HG02870 (cell line): ENCODE results near the gene AUH.
"Not testable (repeated sequence)": the region's sequence is repeated elsewhere in the genome, so short reads cannot be mapped to it uniquely, and the experiment has no call there.

ENCODE experiments used
- ATAC-seq: cut with Tn5 transposase; IDR thresholded peaks from one replicate; pipeline ENCODE4 v1.9.1; 2021; ENCODE audit warnings: mild to moderate bottlenecking, moderate library complexity; ENCODE audit not compliant: unreplicated experiment

The AUH gene

GRCh38 chr9:91382298-91382697 is 20.6 kb upstream of the AUH start:
- no peak for ATAC-seq

GRCh38 chr9:91379426-91379825 is 17.7 kb upstream of the AUH start:
- no peak for ATAC-seq

DNA sequence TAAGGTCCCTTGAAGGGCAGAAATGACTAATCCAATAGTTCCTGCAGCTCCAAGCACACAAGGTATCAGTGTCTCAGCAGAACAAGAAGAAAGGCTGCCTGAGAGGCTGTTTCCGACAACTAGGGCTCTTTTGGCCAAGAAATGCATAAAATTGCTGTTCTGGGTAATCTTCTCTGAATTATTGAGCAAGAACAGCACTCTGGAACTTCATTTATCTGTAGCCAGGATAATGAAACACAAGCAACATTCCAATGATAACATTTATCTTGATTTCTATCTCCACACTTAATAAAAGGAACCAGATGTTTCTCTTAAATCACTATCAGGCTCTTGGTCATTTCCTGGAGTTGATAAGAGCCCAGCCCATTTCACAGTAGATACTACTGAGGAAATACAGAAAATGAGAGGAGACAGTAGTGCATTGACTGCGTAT is 17.0 kb upstream of the AUH start:
- ATAC-seq = no peak

- not testable (repeated sequence) for ATAC-seq
Observed at GRCh38 chr9:91378054-91378453, 16.3 kb upstream of the AUH start.

DNA sequence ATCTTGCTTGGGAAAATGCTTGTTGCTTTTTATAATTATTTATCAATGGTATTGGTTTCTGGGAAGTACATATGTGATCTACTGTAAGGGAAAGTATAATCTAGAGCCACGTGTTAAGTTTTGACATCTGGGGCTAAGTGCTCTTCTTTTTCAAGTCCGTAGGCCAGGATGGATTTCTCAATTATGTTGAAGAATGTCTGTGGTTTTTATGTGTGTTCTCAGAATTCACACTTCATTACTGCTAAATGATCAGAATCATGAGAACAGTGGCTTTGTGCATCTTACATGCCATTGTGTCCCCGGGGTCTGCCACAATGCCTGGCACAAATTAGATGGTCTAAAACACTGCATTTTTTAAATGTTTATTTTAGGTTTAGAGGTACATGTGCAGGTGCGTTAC is 14.5 kb upstream of the AUH start:
- no peak for ATAC-seq

DNA sequence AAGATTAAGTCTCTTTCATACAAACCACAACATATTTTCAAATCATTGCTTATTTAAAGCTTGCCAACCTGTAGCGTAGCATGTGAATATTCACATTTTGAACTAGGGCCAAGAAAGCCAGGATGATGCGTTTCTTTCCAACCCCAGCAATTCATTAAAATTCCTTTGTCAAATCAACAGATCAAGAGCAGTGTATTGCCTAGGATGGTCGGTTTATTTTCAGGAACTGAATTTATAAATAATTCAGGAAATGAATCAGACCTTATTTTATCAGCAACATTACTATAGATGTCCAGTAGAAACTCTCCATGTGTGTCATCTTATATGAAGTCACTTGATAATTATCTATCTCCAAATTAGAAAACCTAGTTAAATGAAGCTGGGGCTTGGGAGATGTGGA is 13.2 kb upstream of the AUH start:
- no peak for ATAC-seq

GRCh38 chr9:91371894-91372293 is 10.2 kb upstream of the AUH start:
- ATAC-seq = no peak

DNA sequence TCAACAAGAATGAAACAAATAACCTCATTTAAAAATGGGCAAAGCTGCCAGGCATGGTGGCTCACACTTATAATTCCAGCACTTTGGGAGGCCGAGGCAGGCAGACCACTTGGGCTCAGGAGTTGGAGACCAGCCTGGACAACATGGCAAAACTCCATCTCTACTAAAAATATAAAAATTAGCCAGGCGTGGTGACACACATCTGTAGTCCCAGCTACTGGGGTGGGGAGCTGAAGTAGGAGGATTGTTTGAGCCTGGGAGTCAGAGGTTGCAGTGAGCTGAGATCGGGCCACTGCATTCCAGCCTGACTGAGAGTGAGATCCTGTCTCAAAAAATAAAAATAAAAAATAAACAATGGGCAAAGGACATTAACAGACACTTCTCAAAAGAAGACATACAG is 8.3 kb upstream of the AUH start:
- not testable (repeated sequence) for ATAC-seq

DNA sequence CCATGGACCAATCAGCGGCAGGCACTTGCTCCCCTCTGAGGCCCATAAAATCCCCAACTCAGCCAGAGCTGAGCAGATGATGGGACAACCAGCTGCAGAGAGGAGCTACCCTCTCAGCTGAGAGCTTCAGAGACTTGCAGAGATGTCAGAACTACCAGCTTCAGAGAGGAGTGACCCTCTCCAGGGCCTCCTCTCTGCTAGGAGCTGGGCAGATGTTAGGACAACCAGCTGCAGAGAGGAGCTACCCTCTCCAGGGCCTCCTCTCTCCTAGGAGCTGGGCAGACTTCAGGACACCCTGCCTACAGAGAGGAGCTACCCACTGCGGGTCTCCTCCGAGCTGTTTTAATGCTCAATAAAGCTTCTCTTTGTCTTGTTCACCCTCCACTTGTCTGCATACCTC is 3.0 kb upstream of the AUH start:
- ATAC-seq = no peak

GRCh38 chr9:91364005-91364404 is 2.3 kb upstream of the AUH start:
- ATAC-seq = no peak

GRCh38 chr9:91362051-91362611 is 413 bp upstream of the AUH start:
- ATAC-seq = no peak

- no peak for ATAC-seq
Observed at GRCh38 chr9:91360551-91361290, 997 bp downstream of the AUH start.

GRCh38 chr9:91359734-91360470 is 1.8 kb downstream of the AUH start:
- ATAC-seq = no peak

- no peak for ATAC-seq
Observed at GRCh38 chr9:91359083-91359482, 2.6 kb downstream of the AUH start.

- ATAC-seq = no peak
Observed at GRCh38 chr9:91354881-91355280, 6.8 kb downstream of the AUH start.

DNA sequence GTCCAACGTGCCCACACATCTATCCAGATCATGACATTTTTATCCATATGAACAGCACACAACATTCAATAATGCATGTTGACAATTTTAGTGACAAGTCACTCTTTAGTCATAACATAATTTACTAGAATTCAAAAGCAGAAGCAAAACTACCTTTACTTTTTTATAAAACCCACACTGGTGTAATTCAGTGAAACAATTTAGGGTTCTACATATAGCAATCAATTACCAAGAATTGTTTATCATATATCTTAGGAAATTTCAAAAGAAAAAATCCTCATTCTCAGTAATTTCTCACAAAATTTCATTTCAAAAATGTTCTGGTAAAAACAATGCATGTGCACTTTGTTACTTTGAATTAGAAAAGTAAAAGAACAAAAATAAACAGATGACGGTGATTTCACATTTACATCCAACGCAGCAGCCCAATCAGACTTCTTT is 12.6 kb downstream of the AUH start:
- no peak for ATAC-seq

DNA sequence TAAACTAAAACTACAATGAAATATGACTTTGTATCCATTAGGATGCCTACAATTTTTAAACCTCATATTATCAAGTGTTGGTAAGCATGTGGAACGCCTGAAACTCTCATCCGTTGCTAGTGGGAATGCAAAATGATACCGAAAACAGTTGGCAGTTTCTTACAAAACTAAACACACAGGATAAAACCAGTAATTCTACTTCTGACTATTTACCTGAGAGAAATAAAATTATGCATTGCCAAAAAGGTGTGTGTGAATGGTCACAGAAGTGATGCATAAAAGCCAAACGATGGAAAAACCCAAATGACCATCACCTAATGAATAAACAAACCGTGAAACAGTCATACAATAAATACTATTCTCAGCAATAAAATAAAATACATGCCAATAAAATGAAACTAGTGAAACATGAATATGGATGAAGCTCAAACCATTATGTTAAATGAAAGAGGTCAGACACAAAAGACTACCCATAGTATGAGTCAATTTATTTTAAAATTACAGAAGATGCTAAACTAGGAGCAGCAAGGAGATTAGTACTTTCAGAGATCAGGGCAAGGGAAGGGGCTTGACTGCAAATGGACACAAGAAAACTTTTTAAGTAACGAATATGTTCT is 13.4 kb downstream of the AUH start:
- ATAC-seq = no peak

DNA sequence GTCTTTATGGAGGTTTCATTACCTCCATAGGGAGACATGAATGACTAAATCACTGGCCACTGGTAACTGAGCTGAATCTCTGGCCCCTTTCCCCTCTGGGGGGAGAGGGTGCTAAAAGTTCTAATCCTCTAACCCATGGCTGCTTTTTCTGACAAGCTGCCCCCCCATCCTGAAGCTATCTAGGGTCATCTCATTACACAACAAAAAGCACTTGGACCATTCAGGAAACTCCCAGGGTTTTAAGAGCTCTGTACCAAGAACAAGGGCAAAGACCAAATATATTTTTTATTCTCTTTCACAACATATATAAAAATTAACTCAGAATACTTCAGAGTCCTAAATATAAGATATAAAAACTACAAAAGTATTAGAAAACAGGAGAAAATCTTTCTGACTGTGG is 14.3 kb downstream of the AUH start:
- no peak for ATAC-seq

- no peak for ATAC-seq
Observed at GRCh38 chr9:91346644-91347043, 15.1 kb downstream of the AUH start.

DNA sequence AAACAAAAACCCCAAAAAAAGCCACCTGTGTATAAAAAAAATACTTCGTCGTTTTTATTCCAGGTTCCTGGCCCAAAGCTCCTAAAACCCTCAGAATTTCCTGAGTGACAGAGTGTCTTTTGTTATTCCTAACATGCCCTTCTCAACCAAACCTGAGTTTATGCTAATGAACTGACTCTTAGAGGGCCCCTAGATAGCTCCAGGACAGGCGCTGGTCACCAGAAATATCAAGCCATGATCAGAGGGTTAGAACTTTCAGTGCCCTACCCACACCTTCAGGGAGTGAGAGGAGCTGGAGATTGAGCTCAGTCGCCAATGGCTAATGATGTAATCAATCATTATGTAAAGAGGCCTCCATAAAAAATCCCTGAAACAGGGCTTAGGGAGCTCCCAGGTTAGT is 15.7 kb downstream of the AUH start:
- ATAC-seq = no peak

- no peak for ATAC-seq
Observed at GRCh38 chr9:91342575-91342974, 19.1 kb downstream of the AUH start.

GRCh38 chr9:91341749-91342148 is 20.0 kb downstream of the AUH start:
- ATAC-seq = no peak
